Measurements from ENCODE around the gene TANK. TPM values are rescaled to one million over a fixed set of nuclear protein-coding genes. Genes with fewer than 3 reads are reported as not detected.

TANK gene
- total and polyA plus RNA-seq, 2 experiments from 2014 or later, result 37.6 to 54.7 TPM

DNA sequence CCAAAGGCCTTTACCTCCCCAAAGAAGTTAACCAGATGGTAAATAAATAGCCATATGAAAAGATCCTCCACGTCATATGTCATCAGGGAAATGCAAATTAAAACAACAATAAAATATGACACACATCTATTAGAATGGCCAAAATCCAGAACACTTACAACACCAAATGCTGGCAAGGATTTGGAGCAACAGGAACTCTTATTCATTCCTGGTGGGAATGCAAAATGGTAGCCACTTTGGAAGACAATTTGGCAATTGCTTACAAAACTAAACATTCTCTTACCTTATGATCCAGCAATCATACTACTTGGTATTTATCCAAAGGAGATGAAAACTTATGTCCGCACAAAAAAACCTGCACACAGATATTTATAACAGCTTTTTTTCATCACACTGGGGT lies 1.3 kb upstream of the TANK start:
- no peaks in the 10 kb centered on the region for H4K20me1 ChIP-seq (ENCODE audit: insufficient read depth, poor library complexity, severe bottlenecking)
- H3K36me3 ChIP-seq (replicated peaks; ENCODE audit: insufficient read depth, low read depth), result no peaks in the 10 kb centered on the region
- H3K27me3 ChIP-seq, result no peaks in the 10 kb centered on the region
- peaks cover 29% of the 10 kb centered on the region for H3K79me2 ChIP-seq
- no peaks in the 10 kb centered on the region for H3K9me2 ChIP-seq (replicated peaks; ENCODE audit: insufficient read depth)
- peak overlapping the region; percentile 74 for H2AFZ ChIP-seq
- TF ChIP-seq EZH2 (IDR thresholded peaks at IDR 0.05; ENCODE audit: borderline replicate concordance), result no peak
- no peaks in the 10 kb centered on the region for H3K9me3 ChIP-seq (ENCODE audit: low read depth)
- WGBS (ENCODE audit: low lambda C conversion rate, missing lambda C conversion rate), result 97% methylated on average over 2 of the region's 2 CpGs
- no peak for DNase-seq (ENCODE audit: low spot score)
- peak overlapping the region; percentile 88 for H3K27ac ChIP-seq
- H3K4me2 ChIP-seq, result peak overlapping the region; percentile 71
- H3K4me3 ChIP-seq, result no peak overlapping the region
- H3K4me1 ChIP-seq (ENCODE audit: insufficient read depth), result peaks cover 16% of the 10 kb centered on the region

DNA sequence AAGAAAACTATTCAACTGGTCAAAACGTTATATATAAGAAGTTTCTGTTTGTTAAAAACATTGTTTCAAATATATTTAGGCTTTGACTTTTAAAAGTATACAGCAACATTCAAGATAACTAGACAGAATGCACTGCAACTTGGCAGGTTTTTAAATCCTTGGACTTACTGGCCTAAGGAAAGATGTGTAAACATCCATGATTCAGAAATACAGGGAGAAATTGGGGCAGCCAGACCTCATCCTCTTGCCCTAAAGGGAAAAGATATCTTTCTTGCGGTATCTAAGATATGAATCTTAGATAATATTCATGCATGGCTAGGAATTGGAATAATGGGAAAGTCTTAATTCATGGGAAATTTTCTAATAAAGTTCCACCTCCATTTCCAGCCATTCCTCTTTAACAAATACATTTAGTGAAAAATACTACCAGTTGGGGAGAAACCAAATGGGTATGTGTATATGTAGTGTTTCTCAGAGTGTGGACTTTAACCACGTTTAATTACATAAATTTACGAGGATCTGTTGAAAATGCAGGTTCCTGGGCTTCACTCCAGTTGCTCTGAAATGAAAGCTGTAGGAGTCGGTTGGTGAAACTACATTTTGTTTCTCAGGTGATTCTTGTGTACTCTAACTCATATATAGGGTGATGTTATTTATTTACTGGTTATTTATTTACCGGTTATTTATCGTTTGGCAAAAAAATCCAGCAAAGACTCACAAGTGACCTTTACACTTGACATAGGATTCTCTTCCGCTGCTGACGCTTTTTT lies 587 bp upstream of the TANK start:
- H3K9me3 ChIP-seq (ENCODE audit: low read depth), result no peaks in the 10 kb centered on the region
- H3K4me1 ChIP-seq (ENCODE audit: insufficient read depth), result peaks cover 16% of the 10 kb centered on the region
- 22% methylated on average over 9 of the region's 9 CpGs for WGBS (ENCODE audit: low lambda C conversion rate, missing lambda C conversion rate)
- DNase-seq (ENCODE audit: low spot score), result no peak
- peak overlapping the region; percentile 88 for H3K27ac ChIP-seq
- no peaks in the 10 kb centered on the region for H4K20me1 ChIP-seq (ENCODE audit: insufficient read depth, poor library complexity, severe bottlenecking)
- no peaks in the 10 kb centered on the region for H3K9me2 ChIP-seq (replicated peaks; ENCODE audit: insufficient read depth)
- peak overlapping the region; percentile 1 for H3K4me3 ChIP-seq
- H2AFZ ChIP-seq, result peak overlapping the region; percentile 74
- H3K79me2 ChIP-seq, result peaks cover 36% of the 10 kb centered on the region
- no peak for TF ChIP-seq EZH2phosphoT487 (IDR thresholded peaks at IDR 0.05; ENCODE audit: low read depth, severe bottlenecking, unreplicated experiment)
- TF ChIP-seq, protein P1, sequence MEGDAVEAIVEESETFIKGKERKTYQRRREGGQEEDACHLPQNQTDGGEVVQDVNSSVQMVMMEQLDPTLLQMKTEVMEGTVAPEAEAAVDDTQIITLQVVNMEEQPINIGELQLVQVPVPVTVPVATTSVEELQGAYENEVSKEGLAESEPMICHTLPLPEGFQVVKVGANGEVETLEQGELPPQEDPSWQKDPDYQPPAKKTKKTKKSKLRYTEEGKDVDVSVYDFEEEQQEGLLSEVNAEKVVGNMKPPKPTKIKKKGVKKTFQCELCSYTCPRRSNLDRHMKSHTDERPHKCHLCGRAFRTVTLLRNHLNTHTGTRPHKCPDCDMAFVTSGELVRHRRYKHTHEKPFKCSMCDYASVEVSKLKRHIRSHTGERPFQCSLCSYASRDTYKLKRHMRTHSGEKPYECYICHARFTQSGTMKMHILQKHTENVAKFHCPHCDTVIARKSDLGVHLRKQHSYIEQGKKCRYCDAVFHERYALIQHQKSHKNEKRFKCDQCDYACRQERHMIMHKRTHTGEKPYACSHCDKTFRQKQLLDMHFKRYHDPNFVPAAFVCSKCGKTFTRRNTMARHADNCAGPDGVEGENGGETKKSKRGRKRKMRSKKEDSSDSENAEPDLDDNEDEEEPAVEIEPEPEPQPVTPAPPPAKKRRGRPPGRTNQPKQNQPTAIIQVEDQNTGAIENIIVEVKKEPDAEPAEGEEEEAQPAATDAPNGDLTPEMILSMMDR (IDR thresholded peaks at IDR 0.05; ENCODE audit: poor library complexity), result no peak
- TF ChIP-seq EZH2 (IDR thresholded peaks at IDR 0.05; ENCODE audit: borderline replicate concordance), result no peak
- no peaks in the 10 kb centered on the region for H3K36me3 ChIP-seq (replicated peaks; ENCODE audit: insufficient read depth, low read depth)
- peak overlapping the region; percentile 71 for H3K4me2 ChIP-seq
- no peaks in the 10 kb centered on the region for H3K27me3 ChIP-seq

DNA sequence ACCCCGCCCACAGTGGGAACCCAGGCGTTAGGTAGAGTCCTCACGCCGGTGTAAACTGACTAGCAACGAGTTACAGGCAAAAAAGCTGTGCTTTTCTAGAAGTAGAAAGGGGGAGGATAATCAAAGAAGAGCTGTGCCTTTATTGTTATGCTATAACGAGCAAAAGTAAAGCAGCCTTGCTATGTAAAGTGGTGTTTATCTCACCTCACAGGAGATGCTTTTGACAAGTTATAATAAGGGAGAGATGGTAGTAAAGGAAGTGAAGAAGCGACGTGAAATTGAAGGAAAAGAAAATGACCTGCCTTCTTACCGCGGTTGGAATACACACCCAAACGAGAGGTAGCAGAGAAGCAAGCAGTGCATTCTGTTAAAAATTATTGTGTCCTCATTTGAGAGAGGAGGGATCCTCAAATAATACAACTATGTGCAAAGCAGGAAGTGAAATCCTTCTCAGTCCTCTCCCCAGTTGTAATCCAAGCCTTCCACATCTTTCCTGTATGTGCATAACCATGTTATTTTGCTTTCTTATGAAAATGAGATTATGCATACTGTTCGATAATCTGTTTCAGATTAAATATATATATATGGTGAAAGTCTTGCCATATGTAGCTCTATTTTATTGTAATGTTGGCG lies 962 bp downstream of the TANK start:
- DNase-seq (ENCODE audit: low spot score), result no peak
- H3K9me2 ChIP-seq (replicated peaks; ENCODE audit: insufficient read depth), result no peaks in the 10 kb centered on the region
- no peaks in the 10 kb centered on the region for H4K20me1 ChIP-seq (ENCODE audit: insufficient read depth, poor library complexity, severe bottlenecking)
- H3K4me2 ChIP-seq, result peak overlapping the region; percentile 71
- H3K9me3 ChIP-seq (ENCODE audit: low read depth), result no peaks in the 10 kb centered on the region
- H2AFZ ChIP-seq, result peak overlapping the region; percentile 62
- peak overlapping the region; percentile 98 for H3K27ac ChIP-seq
- 14% methylated on average over 13 of the region's 13 CpGs for WGBS (ENCODE audit: low lambda C conversion rate, missing lambda C conversion rate)
- peaks cover 51% of the 10 kb centered on the region for H3K79me2 ChIP-seq
- no peaks in the 10 kb centered on the region for H3K36me3 ChIP-seq (replicated peaks; ENCODE audit: insufficient read depth, low read depth)
- H3K4me3 ChIP-seq, result peak overlapping the region; percentile 71
- TF ChIP-seq EZH2 (IDR thresholded peaks at IDR 0.05; ENCODE audit: borderline replicate concordance) (no peak), EZH2phosphoT487 (IDR thresholded peaks at IDR 0.05; ENCODE audit: low read depth, severe bottlenecking, unreplicated experiment) (no peak)
- TF ChIP-seq, protein P1 (IDR thresholded peaks at IDR 0.05; ENCODE audit: poor library complexity), result no peak
- no peaks in the 10 kb centered on the region for H3K27me3 ChIP-seq
- H3K4me1 ChIP-seq (ENCODE audit: insufficient read depth), result peaks cover 16% of the 10 kb centered on the region

DNA sequence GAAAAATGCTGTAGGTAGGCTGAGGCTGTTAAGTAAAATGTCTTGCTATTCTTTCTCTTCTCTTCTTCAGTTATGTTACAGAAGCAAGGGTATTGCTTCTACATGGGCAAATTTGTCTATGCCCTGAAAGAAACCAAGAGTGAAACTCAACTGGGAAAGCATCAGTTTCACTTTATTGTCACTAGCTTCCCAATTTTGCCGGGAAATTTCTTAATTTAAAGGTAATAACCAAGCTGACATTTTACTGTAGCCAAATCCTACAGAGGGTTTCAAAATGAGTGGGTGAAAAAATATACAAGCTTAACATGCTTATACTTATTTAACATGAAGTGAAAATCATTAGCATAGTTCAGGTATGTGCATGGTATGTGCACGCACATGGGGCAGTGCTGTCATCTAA lies 3.2 kb downstream of the TANK start:
- Histone ChIP-seq H3K79me2 (peaks cover 70% of the 10 kb centered on the region), H3K9me3 (ENCODE audit: low read depth) (no peaks in the 10 kb centered on the region), H3K4me1 (ENCODE audit: insufficient read depth) (peaks cover 16% of the 10 kb centered on the region), H3K4me3 (no peak overlapping the region), H3K27ac (no peak overlapping the region), H2AFZ (no peak overlapping the region), H4K20me1 (ENCODE audit: insufficient read depth, poor library complexity, severe bottlenecking) (no peaks in the 10 kb centered on the region), H3K9me2 (replicated peaks; ENCODE audit: insufficient read depth) (no peaks in the 10 kb centered on the region), H3K4me2 (no peak overlapping the region), H3K27me3 (no peaks in the 10 kb centered on the region), H3K36me3 (replicated peaks; ENCODE audit: insufficient read depth, low read depth) (no peaks in the 10 kb centered on the region)
- no peak for TF ChIP-seq EZH2 (IDR thresholded peaks at IDR 0.05; ENCODE audit: borderline replicate concordance)
- TF ChIP-seq, protein P1 (IDR thresholded peaks at IDR 0.05; ENCODE audit: poor library complexity), result no peak
- TF ChIP-seq EZH2phosphoT487 (IDR thresholded peaks at IDR 0.05; ENCODE audit: low read depth, severe bottlenecking, unreplicated experiment), result no peak
- DNase-seq (ENCODE audit: low spot score), result no peak
- WGBS (ENCODE audit: low lambda C conversion rate, missing lambda C conversion rate), result 100% methylated on average over 2 of the region's 2 CpGs
